Measurements from ENCODE around the gene ABHD11.

Gene ABHD11

GRCh38 chr7:73700581-73701134, 37.9 kb downstream of the ABHD11 start:
- DNase-seq (ENCODE audit: low read depth) = no peak

- DNase-seq (ENCODE audit: low read depth) = no peak
Observed at GRCh38 chr7:73700069-73700423, 38.6 kb downstream of the ABHD11 start.

GRCh38 chr7:73699370-73700068, 39.1 kb downstream of the ABHD11 start:
- no peak for DNase-seq (ENCODE audit: low read depth)

GRCh38 chr7:73698410-73698809, 40.2 kb downstream of the ABHD11 start:
- no peak for DNase-seq (ENCODE audit: low read depth)

GRCh38 chr7:73696372-73696771, 42.2 kb downstream of the ABHD11 start:
- no peak for DNase-seq (ENCODE audit: low read depth)

- no peak for DNase-seq (ENCODE audit: low read depth)
Observed at GRCh38 chr7:73690646-73691045, 48.0 kb downstream of the ABHD11 start.

- no peak for DNase-seq (ENCODE audit: low read depth)
Observed at GRCh38 chr7:73688288-73688687, 50.3 kb downstream of the ABHD11 start.

All from activated T-helper 9 cell treated with anti-CD3 and anti-CD28 coated beads, Interleukin-2, amount 50 U/mL, for 16 hours (primary cell).